Amniotic epithelial cell (primary cell): ENCODE results near the gene RTEL1.

Source experiments
- DNase-seq: peaks from one replicate; pipeline ENCODE4 v3.0.0-alpha.2; 2010; ENCODE audit warnings: low read depth

The RTEL1 gene, protein sequence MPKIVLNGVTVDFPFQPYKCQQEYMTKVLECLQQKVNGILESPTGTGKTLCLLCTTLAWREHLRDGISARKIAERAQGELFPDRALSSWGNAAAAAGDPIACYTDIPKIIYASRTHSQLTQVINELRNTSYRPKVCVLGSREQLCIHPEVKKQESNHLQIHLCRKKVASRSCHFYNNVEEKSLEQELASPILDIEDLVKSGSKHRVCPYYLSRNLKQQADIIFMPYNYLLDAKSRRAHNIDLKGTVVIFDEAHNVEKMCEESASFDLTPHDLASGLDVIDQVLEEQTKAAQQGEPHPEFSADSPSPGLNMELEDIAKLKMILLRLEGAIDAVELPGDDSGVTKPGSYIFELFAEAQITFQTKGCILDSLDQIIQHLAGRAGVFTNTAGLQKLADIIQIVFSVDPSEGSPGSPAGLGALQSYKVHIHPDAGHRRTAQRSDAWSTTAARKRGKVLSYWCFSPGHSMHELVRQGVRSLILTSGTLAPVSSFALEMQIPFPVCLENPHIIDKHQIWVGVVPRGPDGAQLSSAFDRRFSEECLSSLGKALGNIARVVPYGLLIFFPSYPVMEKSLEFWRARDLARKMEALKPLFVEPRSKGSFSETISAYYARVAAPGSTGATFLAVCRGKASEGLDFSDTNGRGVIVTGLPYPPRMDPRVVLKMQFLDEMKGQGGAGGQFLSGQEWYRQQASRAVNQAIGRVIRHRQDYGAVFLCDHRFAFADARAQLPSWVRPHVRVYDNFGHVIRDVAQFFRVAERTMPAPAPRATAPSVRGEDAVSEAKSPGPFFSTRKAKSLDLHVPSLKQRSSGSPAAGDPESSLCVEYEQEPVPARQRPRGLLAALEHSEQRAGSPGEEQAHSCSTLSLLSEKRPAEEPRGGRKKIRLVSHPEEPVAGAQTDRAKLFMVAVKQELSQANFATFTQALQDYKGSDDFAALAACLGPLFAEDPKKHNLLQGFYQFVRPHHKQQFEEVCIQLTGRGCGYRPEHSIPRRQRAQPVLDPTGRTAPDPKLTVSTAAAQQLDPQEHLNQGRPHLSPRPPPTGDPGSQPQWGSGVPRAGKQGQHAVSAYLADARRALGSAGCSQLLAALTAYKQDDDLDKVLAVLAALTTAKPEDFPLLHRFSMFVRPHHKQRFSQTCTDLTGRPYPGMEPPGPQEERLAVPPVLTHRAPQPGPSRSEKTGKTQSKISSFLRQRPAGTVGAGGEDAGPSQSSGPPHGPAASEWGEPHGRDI (N-terminal part only)

DNA sequence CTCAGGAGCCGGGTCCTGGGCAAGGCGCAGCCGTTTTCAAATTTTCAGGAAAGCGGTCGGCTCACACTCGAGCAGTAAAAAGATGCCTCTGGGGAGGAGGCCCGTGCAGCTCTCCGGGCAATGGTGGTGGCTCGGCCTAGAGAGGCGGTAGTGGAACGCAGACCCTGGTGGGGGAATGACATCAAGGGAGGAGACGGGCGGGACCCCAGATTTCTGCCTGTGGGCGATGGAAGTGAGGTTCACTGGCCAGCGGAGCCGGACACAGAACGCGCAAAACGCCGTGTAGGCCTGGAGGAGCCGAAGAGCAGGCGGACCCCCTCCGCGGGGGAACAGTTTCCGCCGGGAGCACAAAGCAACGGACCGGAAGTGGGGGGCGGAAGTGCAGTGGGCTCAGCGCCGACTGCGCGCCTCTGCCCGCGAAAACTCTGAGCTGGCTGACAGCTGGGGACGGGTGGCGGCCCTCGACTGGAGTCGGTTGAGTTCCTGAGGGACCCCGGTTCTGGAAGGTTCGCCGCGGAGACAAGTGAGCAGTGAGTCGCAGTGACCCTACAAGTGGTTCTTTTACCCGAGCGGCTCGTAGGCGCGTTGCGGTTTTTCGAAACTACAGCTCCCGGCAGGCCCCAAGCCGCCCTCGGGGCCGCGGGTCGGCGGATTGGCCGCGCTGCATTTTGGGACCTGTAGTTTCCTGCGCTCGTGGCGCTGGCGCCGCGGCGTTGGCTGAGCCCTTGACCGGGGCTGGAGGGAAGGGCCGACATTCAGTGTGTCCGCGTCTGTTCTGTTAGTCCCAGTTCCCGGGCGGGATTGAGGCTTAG lies at the start of gene RTEL1:
Gene RTEL1 (plus strand): TSS at position 376 of the 812 bp plus-strand sequence. CDS start 1,091 bp downstream, outside the sequence.
- DNase-seq, result peak; percentile 90

DNA sequence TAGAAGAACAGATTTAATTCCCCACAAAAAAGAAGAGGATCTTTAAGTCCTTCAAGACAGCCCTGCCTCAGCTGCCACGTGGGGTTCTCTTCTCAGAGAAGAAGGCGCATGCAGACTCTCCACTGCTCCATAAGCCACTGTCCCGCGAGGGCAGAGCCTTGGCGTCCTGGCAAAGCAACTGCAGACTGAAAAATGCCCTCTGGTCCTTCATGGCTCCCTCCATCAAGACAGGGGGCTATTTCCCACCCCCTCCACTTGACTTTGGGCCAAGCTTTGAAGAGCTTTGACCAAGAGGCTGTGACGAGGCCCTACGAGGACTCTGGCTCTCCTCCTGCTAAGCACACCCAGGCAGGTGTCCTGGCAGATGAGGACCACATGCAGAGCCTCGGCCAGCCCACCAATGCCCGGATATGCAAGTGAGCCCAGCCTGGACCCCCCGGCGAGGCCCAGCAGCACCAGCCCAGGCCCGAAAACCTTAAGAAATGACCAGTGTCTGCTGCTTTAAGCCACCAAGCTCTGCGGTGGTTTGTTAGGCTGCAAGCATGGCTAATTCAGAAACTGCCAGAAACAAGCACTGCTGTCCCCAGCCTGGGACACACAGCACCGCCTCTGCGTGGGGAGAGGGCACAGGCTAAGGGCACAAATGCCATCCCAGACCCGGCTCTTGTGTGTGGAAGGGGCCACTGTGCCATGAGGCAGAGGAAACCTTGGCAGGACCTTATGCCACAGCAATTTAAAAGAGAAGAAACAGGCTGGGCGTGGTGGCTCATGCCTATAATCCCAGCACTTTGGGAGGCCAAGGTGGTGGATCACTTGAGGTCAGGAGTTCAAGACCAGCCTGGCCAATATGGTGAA lies 47.3 kb upstream of the RTEL1 start:
- DNase-seq, result no peak

DNA sequence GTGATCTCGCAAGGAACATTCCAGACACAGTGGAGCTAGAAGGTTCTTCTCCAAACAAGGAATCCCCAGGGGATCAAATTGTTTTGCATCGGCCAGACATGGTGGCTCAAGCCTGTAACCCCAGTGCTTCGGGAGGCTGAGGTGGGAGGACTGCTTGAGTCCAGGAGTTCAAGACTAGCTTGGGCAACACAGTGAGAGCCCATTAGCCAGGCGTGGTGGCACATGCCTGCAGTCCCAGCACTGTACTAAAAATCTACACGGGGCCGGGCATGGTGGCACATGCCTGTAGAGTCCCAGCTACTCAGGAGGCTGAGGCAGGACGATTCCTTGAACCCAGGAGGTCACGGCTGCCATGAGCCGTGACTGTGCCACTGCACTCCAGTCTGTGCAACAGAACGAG lies 46.5 kb upstream of the RTEL1 start:
- no peak for DNase-seq

DNA sequence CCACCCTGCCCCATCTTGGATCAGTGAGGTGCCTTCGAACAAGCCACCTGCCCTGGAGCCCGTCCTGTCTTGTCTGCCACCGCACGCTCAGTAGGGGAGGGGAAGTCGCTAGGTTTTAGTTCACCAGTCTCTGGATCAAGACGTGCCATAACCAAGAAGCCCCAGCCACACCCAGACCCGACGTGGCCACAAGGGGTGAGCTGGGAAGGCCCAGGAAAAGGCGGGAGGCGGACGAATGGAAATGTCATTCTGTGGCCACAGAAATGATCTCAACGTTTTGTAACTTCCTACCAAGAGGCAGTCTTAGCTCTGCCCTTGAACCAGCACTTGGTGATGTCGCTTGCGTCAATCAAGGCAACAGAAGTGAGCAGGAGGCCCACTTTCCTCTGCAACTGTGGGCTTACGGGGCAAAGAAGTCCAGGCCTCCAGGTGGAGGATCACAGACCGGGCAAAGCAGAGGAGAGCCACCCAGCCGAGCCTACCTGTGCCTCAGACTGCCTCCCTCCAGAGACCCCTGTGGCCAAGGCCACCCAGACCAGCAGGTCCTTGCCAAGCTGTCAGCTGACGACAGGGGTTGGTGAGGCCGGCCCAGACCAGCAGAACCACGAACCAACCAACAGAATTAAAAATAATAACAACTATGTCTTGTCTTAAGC lies 45.7 kb upstream of the RTEL1 start:
- peak; percentile 63 for DNase-seq

DNA sequence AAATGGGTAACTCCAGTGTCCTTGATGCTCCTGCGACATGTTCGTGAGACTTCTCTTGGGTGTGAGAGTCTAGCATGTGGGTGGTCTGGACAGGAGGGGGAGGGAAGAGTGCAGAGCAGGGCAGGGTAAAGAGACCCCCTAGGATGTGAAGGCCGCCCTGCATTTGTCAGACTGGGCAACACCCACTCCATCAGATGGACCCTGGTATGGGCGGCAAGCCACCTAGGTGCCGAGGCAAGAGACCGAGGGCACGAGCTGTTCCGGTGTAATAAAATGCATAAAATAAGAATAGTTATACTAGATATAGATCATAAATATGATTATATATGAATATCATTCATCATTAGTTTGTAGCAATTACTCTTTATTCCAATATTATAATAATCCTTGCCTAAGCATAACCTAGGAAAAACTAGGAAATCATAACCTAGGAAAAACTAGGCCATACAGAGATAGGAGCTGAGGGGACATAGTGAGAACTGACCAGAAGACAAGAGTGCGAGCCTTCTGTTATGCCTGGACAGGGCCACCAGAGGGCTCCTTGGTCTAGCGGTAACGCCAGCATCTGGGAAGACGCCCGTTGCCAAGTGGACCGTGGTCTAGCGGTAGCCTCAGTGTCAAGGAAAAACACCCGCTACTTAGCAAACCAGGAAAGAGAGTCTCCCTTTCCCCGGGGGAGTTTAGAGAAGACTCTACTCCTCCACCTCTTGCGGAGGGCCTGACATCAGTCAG lies 44.1 kb upstream of the RTEL1 start:
- peak; percentile 9 for DNase-seq

DNA sequence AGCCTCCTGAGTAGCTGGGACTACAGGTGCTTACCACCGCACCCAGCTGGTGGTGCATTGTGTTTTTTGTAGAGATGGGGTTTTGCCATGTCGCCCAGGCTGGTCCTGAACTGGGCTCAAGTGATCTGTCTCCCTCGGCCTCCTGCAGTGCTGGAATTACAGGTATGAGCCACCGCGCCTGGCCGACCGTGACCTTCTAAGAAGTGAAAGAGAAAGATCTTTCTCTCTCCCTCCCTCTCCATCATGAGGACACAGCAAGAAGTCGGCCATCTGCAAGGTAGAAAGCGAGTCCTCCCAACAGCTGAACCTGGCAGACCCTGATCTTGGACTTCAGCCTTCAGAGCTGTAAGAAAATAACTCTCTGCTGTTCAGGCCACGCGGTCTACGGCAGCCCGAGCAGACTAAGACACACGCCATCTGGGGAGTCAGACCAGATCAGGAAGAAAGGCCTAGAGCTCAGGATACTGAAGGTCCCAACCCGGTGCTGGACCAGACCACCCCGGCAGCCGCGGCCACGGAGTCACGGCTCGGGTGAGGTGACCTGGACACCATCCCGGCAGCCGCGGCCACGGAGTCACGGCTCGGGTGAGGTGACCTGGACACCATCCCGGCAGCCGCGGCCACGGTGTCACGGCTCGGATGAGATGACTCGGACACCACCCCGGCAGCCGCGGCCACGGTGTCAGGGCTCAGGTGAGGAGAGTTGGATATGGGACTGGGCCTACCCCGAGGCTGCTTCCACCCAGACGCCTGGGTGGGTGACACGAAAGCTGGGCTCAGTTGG lies 40.8 kb upstream of the RTEL1 start:
- no peak for DNase-seq

DNA sequence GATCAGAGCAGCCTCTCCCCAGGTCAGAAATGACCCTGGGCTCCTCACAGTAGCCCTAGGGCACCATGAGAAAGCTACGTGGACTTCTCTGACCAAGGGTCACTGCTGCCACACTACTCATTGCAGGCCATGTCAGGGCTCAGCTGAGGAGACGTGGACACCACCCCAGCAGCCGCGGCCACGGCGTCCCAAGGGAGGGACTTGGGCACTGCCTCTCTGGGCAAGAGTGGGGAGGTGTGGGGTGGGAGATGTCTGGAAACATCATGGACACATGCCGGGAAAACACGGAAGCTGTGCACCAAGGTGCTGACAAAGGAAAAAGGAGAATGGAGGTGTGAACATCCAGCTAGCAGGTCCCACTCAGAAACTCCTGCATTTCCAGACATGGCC lies 40.2 kb upstream of the RTEL1 start:
- no peak for DNase-seq

DNA sequence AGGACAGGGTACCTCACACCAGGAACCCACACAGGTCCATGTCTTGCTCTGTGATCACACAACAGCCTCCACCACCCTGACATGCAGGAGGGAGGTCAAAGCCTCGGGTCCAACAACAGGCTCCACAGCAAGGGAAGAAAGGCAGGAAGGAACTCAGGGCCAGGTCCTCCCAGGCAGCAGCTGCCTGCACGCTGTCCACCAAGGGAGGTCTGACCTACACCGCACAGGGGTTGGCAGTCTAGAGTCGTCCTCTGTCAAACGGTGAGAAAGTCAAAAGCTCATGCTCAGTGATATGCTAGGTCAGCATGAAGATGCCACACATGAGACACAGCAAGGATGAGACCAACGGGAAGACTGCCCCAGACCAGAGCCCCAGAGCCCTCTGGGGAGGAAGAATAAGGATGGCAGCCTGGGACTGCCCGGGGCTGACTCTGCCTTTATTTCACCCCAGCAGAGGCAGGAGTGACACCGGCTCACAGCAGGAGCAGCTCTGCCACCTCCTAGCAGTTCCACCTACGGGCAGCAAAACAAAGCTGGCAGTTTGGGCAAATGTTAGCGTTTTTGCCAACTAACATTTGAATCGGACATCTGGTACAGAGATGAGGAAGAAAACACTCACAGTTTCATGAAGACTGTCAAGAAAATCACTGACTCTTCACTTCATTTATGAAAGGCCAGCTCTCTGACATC lies 39.7 kb upstream of the RTEL1 start:
- no peak for DNase-seq

DNA sequence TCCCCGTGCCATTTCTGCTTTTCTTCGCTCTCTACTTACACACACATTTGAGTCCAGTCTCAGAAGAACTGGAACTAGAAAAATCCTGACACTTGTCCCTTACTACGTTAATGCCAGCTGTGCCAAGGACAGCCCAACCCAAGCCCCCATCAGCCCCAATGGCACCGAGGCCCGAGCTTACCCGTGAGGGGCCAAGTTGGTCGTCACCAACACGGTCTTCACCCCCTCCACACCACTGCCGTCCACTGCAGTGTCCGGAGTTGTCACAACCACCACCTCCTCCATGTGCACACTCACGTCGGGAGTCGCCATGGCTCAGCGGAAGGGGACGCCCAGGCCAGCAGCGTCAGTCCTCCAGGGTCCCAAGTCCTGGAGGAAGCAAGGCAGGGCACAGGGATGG lies 39.0 kb upstream of the RTEL1 start:
- DNase-seq, result no peak

DNA sequence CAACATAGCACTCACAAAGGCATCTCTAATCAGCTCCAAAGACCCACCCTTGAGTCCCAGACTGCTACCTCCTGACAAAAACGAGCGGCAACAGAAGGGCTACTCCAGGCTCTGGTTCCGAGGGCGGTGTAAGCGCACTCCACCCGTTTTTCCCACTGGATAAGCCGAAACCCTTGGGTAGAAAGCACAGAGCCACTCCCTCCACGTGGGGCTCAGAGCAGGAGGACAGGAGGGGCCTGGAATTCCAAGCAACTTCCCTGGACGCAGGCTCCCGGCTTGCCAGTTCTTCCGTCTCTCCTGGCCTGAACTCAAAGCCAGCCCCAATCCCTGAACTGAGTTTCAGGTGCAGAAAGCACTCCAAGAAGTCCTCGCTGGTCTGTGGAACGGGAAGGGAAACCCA lies 38.6 kb upstream of the RTEL1 start:
- DNase-seq, result no peak

DNA sequence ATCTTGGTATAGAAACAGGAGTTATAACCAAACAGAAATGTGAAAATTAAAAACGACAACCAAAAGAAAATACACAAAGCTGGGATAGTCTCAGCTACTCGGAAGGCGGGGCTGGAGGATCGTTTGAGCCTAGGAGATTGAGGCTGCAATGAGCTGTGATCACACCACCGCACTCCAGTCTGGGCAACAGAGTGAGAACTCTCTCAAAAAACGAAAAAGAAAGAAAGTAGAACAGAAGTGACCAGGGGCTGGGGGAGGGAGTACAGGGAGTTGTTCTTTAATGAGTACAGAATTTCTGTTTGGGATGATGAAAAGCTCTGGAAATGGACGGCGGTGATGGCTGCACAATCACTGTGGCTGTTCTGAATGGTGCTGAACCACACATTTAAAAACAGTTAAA lies 37.1 kb upstream of the RTEL1 start:
- DNase-seq, result no peak

DNA sequence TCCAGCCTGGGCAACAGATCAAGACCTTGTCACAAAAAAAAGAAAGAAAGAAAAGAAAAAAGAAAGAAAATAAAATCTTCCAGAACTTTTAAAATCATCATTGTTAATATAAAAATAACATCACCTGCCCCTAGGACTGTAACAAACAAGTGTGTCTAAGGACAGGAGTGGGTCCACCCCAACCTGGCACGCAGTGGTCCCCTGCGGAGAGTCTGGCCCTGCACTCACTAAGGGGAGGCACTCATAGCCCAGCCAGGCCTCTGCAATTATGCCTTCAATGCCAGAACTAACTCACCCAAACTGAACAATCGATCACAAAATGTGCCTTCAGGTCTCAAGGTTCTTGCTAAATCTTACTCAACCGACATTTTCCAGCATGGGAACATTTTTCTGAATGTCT lies 36.0 kb upstream of the RTEL1 start:
- DNase-seq, result no peak

DNA sequence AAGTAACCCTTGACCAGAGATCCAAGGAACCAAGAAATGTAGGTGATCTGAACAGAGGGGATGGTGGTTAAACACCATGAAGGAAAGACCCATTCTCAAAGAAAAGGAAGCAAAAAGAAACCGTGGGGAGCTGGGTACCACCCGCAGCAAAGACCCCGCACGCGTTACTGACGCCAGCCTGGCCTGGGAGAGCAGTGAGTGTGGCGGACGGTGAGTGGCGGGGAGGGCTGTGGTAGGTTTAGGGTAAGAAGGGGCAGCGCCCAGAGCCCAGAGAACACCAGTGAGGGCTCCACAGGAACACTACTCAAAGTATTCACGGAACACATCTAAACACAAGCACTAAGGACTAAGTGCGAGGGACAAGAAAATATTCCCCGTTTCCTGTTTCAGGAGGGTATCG lies 35.4 kb upstream of the RTEL1 start:
- no peak for DNase-seq

DNA sequence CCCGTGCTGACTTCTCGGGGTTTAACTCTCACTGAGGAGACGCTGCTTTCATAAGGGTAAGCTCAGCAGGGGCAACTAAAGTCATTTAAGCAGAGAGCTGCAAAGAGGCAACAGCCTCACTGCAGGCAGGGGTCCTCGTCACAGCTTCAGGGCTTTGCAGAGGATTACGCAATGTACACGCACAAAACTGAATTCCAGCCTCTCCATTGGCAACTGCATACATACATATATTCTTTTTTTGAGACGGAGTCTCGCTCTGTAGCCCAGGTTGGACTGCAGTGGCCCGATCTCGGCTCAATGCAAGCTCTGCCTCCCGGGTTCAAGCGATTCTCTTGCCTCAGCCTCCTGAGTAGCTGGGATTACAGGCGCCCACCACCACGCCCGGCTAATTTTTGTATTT lies 33.6 kb upstream of the RTEL1 start:
- DNase-seq, result peak; percentile 62

DNA sequence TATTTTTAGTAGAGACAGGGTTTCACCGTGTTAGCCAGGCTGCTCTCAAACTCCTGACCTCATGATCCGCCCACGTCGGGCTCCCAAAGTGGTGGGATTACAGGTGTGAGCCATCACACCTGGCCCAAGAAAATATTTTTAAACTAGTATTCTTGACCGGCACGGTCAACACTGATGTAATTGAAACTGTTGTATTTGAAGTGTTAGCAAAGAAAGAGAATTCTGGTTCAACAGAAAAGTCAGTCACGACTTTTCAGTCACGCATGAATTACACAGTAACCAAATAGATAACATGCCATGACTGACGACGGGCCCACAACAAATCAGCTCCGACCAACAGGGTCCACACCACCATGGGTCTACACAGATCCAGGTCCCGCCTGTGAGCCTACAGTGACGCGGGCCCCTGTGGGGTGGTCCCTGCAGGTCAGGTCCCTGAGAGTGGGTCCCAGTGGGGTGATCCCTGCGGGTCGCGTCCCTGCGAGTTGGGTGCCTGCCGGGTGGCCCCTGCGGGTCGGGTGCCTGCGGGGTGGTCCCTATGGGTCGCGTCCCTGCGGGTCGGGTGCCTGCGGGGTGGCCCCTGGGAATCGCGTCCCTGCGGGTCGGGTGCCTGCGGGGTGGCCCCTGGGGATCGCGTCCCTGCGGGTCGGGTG lies 32.2 kb upstream of the RTEL1 start:
- DNase-seq, result peak; percentile 29

DNA sequence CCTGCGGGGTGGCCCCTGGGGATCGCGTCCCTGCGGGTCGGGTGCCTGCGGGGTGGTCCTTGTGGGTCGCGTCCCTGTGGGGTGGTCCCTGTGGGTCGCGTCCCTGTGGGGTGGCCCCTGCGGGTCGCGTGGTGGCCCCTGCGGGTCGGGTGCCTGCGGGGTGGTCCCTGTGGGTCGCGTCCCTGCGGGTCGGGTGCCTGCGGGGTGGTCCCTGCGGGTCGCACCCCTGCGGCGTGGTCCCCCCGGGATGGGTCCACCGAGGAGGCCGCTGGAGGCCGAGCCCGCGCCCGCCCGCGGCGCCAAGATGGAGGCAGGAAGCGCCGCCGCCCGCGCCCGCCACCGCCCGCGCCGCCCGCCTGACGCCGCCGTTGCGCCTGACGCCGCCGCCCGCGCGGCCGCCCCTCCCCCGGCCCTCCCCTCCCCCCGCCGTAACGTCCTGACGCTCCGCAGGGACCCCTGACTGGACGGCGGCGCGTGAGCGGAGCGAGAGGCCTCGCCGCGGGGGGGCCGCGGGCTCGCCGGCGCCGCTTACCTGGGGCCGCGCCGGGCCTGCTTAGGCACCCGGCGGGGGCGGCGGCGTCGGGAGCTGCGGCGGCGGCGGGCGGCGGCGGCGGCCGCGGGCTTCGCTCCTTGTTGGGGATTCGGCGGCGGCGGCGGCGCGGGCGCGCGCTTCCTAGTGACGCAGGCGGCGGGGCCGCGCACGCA lies 31.5 kb upstream of the RTEL1 start, which contains the start of gene GMEB2:
Gene GMEB2 (minus strand): TSS at position 678 of the 705 bp plus-strand sequence. CDS start 7,704 bp downstream, outside the sequence.
- DNase-seq, result peak; percentile 57
